A549 (cell line): ENCODE results near the gene DPEP3.

Source experiments
- CHD2 ChIP-seq: fragments of 150-350 bp; IDR thresholded peaks from 2 replicates; pipeline ENCODE4 v1.6.1; 2014; ENCODE audit warnings: low read length; ENCODE audit not compliant: partially characterized antibody
- EP300 ChIP-seq, 2 experiments: fragments of >200 bp; sonication (Bioruptor Twin); formaldehyde crosslinking; IDR thresholded peaks; 2 replicates in 1 of 2; 3 replicates in 1 of 2; pipeline ENCODE4 v1.6.1; 2016 to 2017
- ESRRA ChIP-seq: fragments of 150-350 bp; IDR thresholded peaks from 2 replicates; pipeline ENCODE4 v1.6.1; 2014; ENCODE audit warnings: mild to moderate bottlenecking, low read length, borderline replicate concordance
- MAZ ChIP-seq: fragments of 150-350 bp; IDR thresholded peaks from 2 replicates; pipeline ENCODE4 v1.6.1; 2014; ENCODE audit warnings: antibody characterized with exemption, low read depth, low read length, borderline replicate concordance
- MYC ChIP-seq: IDR thresholded peaks from 2 replicates; pipeline ENCODE4 v1.6.1; 2012; ENCODE audit warnings: mild to moderate bottlenecking, inconsistent platforms, low read length, improper control_type of control experiment, borderline replicate concordance
- NFE2L2 ChIP-seq: fragments of 150-350 bp; conservative IDR thresholded peaks from 2 replicates; pipeline ENCODE4 v1.6.1; 2014; ENCODE audit warnings: low read length
- POLR2A ChIP-seq: IDR thresholded peaks from 2 replicates; pipeline ENCODE4 v1.6.1; 2012; ENCODE audit warnings: mild to moderate bottlenecking, low read length
- RAD21 ChIP-seq, 2 experiments: fragments of >200 bp in 1 of 2; sonication (Bioruptor Twin) in 1 of 2; formaldehyde crosslinking in 1 of 2; IDR thresholded peaks in 1 of 2; conservative IDR thresholded peaks in 1 of 2; 2 replicates in 1 of 2; 3 replicates in 1 of 2; pipeline ENCODE4 v1.6.1; 2012 to 2018; ENCODE audit warnings: inconsistent platforms in 1 of 2
- RFX5 ChIP-seq: fragments of 450-650 bp; IDR thresholded peaks from 2 replicates; pipeline ENCODE4 v1.7.1; 2014; ENCODE audit warnings: antibody characterized with exemption, mild to moderate bottlenecking, moderate library complexity
- TF ChIP-seq, protein P1 (sequence below): fragments of >200 bp; sonication (Bioruptor Twin); formaldehyde crosslinking; IDR thresholded peaks from 3 replicates; pipeline ENCODE4 v1.5.1; 2016
- TF ChIP-seq, protein P2 (sequence below): IDR thresholded peaks from 2 replicates; pipeline ENCODE4 v1.6.1; 2012
- TF ChIP-seq, protein P3 (sequence below): fragments of 200-600 bp; sonication (generic); IDR thresholded peaks from 2 replicates; pipeline ENCODE4 v1.6.1; 2016; ENCODE audit warnings: antibody characterized with exemption, mild to moderate bottlenecking, moderate library complexity
- TF ChIP-seq, protein P4 (sequence below): fragments of 250-450 bp; sonication (Bioruptor Pico); IDR thresholded peaks from 2 replicates; pipeline ENCODE4 v1.5.0; 2021; ENCODE audit warnings: mild to moderate bottlenecking, moderate library complexity, borderline replicate concordance

DNA sequence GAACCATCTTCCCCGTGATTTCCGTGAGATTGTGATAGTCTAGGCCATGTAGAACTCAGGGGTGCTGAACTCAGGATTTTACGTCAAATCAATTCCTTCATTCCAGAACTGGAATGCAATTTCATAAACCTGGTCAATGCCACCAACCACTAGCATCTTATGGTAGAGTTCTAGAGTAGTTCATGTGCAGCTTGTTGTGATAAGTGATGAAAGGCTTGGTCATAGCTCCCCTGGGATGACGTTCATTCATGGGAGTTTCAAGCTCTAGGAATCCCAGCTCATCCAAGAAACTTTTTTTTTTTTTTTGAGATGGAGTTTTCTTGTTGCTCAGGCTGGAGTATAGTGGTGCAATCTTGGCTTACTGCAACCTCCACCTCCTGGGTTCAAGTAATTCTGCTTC, 22.7 kb upstream of the DPEP3 start:
- TF ChIP-seq, protein P1, sequence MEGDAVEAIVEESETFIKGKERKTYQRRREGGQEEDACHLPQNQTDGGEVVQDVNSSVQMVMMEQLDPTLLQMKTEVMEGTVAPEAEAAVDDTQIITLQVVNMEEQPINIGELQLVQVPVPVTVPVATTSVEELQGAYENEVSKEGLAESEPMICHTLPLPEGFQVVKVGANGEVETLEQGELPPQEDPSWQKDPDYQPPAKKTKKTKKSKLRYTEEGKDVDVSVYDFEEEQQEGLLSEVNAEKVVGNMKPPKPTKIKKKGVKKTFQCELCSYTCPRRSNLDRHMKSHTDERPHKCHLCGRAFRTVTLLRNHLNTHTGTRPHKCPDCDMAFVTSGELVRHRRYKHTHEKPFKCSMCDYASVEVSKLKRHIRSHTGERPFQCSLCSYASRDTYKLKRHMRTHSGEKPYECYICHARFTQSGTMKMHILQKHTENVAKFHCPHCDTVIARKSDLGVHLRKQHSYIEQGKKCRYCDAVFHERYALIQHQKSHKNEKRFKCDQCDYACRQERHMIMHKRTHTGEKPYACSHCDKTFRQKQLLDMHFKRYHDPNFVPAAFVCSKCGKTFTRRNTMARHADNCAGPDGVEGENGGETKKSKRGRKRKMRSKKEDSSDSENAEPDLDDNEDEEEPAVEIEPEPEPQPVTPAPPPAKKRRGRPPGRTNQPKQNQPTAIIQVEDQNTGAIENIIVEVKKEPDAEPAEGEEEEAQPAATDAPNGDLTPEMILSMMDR, result no peak
- TF ChIP-seq EP300 (IDR thresholded peaks at IDR 0.05) (no peak), POLR2A (no peak), RAD21 (conservative IDR thresholded peaks at IDR 0.05 in 1 of 2, IDR thresholded peaks at IDR 0.05 in 1 of 2) (no peak), MAZ (no peak), CHD2 (no peak), RFX5 (no peak), MYC (no peak), ESRRA (no peak), NFE2L2 (no peak)
- TF ChIP-seq, protein P2, sequence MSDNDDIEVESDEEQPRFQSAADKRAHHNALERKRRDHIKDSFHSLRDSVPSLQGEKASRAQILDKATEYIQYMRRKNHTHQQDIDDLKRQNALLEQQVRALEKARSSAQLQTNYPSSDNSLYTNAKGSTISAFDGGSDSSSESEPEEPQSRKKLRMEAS, result no peak
- TF ChIP-seq, protein P3, sequence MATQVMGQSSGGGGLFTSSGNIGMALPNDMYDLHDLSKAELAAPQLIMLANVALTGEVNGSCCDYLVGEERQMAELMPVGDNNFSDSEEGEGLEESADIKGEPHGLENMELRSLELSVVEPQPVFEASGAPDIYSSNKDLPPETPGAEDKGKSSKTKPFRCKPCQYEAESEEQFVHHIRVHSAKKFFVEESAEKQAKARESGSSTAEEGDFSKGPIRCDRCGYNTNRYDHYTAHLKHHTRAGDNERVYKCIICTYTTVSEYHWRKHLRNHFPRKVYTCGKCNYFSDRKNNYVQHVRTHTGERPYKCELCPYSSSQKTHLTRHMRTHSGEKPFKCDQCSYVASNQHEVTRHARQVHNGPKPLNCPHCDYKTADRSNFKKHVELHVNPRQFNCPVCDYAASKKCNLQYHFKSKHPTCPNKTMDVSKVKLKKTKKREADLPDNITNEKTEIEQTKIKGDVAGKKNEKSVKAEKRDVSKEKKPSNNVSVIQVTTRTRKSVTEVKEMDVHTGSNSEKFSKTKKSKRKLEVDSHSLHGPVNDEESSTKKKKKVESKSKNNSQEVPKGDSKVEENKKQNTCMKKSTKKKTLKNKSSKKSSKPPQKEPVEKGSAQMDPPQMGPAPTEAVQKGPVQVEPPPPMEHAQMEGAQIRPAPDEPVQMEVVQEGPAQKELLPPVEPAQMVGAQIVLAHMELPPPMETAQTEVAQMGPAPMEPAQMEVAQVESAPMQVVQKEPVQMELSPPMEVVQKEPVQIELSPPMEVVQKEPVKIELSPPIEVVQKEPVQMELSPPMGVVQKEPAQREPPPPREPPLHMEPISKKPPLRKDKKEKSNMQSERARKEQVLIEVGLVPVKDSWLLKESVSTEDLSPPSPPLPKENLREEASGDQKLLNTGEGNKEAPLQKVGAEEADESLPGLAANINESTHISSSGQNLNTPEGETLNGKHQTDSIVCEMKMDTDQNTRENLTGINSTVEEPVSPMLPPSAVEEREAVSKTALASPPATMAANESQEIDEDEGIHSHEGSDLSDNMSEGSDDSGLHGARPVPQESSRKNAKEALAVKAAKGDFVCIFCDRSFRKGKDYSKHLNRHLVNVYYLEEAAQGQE, result no peak
- TF ChIP-seq, protein P4, sequence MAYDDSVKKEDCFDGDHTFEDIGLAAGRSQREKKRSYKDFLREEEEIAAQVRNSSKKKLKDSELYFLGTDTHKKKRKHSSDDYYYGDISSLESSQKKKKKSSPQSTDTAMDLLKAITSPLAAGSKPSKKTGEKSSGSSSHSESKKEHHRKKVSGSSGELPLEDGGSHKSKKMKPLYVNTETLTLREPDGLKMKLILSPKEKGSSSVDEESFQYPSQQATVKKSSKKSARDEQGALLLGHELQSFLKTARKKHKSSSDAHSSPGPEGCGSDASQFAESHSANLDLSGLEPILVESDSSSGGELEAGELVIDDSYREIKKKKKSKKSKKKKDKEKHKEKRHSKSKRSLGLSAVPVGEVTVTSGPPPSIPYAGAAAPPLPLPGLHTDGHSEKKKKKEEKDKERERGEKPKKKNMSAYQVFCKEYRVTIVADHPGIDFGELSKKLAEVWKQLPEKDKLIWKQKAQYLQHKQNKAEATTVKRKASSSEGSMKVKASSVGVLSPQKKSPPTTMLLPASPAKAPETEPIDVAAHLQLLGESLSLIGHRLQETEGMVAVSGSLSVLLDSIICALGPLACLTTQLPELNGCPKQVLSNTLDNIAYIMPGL, result no peak
